ENCODE data around the gene SGMS1.
"Not testable (repeated sequence)": the region's sequence is repeated elsewhere in the genome, so short reads cannot be mapped to it uniquely, and the experiment has no call there.

Gene SGMS1

DNA sequence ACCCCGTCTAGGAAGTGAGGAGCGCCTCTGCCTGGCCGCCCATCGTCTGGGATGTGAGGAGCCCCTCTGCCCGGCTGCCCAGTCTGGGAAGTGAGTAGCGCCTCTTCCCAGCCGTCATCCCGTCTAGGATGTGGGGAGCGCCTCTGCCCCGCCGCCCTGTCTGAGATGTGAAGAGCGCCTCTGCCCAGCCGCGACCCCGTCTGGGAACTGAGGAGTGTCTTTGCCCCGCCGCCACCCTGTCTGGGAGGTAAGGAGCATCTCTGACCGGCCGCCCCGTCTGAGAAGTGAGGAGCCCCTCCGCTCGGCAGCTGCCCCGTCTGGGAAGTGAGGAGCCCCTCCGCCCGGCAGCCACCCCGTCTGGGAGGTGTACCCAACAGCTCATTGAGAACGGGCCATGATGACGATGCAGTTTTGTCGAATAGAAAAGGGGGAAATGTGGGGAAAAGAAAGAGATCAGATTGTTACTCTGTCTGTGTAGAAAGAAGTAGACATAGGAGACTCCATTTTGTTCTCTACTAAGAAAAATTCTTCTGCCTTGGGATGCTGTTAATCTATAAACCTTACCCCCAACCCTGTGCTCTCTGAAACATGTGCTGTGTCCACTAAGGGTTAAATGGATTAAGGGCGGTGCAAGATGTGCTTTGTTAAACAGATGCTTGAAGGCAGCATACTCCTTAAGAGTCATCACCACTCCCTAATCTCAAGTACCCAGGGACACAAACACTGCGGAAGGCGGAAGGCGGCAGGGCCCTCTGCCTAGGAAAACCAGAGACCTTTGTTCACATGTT lies 267.9 kb downstream of the SGMS1 start:
- DNase-seq = not testable (repeated sequence)

DNA sequence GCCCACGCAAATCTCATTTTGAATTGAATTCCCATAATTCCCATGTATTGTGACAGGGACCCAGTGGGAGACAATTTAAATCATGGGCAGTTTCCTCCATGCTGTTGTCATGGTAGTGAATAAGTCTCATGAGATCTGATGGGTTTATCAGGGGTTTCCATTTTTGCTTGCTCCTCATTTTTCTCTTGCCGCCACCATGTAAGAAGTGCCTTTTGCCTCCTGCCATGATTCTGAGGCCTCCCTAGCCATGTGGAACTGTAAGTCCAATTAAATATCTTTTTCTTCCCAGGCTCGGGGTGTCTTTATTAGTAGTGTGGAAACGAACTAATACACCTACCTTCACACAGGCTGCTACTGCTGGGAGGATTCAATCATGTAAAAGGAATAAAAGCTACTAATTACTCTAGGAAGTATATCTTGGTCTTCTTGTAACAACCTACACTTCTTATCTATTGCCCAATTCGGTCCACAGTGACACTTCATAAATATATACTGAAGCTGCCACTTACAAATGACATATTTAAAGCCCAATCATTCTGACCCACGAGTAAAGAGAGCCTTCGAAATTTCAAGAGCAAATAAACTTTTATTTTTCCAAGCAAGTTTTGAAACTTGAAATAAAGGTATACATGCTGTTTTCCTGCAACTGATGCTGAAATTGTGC lies 272.1 kb downstream of the SGMS1 start:
- DNase-seq = no peak

DNA sequence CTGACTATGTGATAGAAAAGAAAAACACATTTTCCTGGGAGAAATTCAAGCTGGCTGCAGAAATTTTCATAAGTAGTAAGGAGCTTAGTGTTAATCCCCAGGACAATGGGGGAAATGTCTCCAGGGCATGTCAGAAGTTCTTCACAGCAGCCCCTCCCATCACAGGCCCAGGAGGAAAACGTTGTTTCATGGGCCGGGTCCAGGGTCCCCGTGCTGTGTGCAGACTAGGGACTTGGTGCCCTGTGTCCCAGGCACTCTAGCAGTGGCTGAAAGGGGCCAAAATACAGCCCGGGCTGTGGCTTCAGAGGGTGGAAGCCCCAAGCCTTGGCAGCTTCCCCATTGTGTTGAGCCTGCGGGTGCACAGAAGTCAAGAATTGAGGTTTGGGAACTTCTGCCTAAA lies 273.4 kb downstream of the SGMS1 start:
- DNase-seq = no peak

DNA sequence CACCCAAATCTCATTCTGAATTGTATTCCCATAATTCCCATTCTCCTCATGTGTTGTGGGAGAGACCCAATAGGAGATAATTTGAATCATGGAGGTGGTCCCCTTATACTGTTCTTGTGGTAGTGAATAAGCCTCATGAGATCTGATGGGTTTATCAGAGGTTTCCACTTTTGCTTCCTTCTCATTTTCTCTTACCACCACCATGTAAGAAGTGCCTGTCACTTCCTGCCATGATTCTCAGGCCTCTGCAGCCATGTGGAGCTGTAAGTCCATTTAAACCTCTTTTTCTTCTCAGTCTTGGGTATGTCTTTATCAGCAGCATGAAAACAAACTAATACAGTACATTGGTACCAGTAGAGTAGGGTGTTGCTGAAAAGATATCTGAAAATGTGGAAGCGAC lies 274.2 kb downstream of the SGMS1 start:
- DNase-seq = no peak

DNA sequence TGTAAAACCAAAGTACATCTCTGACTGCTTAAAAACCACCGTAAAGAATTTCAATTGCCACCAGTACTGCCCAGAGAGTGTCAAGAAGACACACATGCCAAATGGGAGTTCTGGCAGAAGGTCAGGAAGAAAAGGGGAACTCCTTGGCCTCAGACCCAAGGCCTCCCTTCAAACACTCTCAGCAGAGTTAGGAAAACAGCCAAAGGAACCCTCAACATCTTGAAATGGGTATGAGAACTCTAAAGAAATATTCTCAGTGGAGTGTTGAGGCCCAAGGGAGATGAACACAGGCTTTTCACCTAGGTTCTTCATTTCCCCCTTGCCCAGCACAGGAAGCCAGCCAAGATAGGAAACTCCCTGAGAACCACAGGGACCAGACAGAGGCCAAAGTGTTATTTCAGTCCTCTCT lies 276.4 kb downstream of the SGMS1 start:
- no peak for DNase-seq

DNA sequence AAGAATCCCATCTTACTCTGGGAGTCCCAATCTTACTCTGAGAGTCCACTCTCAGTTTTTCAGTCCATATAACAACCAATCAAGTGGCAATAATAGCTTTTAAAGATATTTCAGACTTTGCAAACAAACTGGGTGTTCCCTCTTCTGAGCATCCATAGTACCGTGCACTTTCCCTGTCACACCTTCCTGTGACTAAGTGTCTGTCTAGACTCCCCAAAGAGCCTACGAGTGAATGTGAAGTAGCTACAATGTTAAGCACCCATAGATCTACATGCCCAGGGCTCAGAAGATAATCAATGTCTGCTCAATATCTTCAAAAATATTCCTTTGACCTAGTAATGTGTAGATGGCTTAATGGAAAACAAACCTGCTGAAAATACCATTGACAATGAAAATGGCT lies 276.8 kb downstream of the SGMS1 start:
- DNase-seq = no peak

DNA sequence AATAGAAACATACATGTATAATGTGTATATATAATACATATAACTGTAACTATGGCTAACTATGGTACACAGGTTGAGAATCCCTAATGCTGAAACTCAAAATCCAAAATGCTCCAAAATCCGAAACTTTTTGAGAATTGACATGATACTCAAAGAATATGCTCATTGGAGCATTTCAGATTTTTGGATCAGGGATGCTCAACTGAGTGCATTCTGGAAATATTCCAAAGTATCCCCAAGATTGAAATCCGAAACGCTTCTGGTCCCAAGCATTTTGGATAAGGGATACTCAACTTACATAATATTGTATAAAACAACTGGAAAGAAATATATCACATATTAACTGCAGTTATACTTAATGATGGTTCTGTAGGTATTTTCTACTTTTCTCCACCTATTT lies 278.2 kb downstream of the SGMS1 start:
- DNase-seq = no peak

DNA sequence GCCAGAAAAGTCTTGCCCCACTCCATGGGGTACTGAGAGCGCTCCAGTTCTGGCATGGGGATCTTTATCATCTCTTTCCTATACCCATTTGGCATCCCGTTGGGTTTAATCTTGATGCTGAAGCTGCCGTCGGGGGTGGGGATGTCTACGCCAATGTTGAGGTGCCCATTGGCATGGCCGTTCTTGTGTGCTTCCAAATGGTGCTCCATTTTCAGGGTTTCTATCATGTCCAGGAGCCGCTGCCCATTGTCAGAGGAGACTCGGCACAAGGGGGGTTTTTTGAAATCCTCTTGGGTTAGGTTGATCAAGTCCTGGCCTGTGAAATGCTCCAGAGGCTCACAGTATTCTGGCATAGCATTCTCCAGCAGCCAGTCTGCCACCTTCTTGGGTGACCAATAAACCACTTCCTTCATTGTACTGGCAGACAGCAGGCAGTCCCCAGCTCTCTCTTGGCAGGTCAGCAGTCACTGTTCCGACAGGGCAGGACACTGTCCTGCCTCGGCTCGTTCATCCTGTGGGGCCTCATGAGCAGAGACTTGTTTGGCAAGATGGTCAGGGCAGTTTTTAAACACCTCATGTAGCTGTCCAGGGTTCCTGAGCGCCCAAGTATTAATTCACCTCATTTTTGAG lies 279.9 kb downstream of the SGMS1 start:
- DNase-seq = no peak

DNA sequence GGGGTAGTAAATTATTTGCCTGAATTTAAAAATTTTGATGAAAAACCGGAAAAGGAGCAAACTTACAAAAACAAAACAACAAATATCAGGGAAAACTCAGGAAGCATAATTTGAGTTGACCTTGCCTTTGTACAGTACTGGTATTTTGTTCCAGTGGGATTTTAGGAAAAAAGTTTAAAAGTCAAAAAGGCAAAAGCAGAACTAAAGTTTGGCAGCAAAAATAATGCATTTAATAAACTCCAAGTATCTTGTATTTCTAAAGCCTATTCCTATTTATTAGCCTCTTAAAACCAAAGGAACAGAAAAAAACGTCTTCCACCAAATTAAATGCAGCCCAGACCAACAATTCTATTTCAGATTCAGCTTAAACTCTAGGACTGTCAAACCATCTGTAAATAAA lies 281.8 kb downstream of the SGMS1 start:
- DNase-seq = no peak

DNA sequence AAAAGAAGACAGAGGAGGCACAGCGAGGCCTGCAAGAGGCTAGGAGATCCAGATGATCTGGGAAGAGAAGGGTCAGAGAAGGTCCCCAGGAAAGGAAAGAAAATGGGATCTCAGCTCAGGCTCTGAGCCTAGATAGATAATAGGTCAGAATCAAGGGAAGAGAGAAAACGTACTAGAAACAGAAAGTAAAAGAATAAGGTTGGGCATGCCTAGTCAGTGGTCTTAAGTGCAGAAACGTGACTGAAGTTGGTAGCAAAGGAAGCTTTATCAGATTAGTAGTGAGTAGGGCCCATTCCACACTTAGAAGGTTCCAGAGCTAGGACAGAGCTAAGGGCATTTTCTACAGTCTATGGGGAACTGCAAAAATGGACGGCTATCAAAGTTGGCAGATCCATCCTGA lies 287.6 kb downstream of the SGMS1 start:
- no peak for DNase-seq

DNA sequence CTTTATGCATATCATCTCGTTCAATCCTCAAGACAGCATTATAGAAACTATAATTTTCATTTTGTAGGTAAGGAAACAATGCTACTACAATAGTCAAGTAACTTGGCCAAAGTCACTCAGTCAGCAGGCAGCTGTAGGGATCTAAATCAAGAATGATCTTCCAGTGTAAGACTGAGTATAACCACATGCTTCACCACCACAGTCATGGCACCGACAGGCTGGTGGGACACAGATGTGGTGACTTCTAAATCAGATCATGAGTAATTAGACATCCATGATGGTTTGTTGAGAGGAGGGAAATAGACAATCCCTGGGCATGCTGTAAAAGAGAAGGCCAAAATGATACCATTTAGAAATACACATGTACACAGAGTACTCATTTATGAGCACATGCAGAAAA lies 288.4 kb downstream of the SGMS1 start:
- DNase-seq = no peak

DNA sequence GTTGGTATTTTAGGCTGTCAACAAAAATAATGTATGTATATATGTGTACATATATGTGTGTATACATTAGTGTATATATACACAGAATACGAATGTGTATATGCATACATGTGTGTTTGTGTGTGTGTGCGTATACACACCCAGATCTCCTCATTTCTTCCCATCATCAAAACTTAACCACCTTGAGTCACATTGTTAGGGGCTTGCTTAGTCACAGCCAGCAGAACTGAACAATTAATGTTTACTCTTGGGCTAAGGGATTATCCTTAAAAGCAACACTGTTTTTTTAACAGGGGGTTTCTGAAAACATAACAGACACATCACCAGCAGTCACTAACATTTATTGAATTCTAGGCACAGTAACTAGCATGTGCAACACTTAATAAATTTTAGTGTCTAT lies 289.5 kb downstream of the SGMS1 start:
- no peak for DNase-seq

DNA sequence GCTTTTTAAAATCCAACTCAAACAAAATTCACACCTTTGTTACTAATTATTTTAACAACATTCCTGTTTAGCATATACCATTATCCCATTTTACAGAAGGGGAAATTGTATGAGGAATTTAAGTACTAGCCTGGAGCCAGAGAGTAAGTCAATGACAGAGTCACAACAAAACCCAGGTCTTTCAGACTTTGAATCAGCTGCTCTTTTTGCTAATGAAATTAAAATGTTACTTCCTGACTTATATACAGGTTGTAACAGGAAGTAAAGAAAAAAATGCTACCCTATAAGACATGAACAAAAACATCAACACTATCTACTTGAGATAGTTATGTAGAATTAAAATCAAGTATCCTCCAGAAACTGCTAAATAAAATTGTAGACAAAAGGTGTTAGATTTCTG lies 289.9 kb downstream of the SGMS1 start:
- no peak for DNase-seq

DNA sequence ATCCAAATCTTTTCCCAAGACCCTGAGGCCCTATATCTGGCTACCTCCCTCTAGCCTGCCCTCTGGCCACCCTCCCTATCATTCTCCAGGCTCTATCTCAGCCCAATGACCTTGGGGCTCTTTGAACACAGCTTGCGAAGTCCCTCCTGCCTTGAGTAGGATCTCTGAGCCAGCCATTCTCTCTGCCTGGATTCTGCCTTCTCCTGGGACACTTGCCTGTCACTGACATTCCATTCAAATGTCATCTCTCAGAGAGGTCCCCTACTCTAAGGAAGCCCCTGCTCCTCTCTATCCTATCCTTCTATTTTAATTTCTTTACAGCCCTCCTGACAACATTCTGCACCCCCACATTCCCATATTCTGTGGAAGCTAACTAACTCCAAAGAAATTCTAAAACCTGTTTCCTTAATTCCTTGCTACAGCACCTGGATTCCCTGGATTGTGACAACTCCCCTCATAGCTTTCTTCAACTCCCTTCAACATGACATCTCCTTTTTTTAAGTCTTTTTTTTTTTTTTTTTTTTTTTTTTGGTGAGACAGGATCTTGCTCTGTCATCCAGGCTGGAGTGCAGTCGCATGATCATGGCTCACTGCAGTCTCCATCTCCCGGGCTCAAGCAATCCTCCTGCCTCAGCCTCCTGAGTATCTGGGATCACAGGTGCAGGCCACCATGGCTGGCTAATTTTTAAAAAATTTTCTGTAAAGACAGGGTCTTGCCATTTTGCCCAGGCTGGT lies 291.5 kb downstream of the SGMS1 start:
- DNase-seq = no peak

DNA sequence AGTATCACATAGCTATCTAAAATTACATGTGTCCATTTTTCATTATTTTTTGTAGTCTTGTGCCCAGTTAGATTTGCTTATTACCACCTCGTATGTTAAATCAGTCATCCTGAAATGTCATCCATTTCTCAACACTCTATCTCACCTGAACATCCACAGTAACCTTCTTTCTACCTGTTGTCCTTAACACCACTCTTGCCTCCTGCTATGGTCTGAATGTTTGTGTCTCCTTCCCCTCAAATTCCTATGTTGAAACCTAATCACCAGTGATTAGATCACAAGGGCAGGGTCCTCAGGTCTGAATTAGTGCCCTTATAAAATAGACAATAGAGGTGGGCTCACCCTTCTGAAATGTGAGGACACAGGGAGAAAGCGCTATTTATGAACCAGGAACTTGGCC lies 292.3 kb downstream of the SGMS1 start:
- no peak for DNase-seq

DNA sequence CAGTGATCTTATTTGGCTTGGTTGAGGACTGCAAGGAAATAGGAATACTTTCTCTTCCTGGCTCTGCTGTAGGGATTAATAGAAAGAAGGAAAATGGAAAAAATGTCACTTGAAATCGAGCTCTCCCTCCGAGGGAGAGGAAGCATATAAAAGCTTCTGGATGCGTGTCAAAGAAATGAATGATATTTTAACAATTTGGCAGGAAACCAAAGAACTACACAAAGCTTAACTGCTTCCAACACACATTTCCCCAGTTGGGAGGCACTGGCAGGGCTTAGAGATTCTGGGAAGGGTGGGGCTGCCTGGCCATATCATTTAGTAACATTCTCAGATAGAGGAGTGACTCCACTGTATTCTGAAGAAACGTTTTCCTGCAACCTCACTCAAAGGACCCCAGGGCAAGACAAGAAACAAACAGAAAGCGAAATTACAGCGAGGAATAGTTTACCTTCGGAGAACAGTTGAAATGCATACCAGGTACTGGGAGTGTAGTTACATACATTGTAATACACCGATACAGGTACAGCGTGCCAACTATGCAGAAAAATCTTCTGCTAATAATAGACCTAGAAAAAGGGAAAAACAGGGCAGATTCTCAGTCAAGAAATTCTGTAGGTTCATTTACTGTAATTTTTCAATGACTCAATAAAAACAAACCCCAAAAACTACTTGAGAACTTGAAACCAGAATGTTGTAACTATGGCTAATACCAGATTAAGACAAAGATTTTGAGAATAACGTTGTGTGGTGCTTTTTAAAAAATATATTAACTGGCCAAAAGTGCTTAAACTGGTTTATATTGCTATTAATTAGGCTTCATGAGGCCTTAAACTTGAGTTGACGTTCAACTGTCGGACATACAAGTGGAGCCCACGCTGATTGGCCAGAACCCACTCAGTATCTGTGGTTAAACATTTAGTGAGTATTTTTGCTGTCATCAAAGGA lies 296.7 kb downstream of the SGMS1 start:
- DNase-seq = no peak

DNA sequence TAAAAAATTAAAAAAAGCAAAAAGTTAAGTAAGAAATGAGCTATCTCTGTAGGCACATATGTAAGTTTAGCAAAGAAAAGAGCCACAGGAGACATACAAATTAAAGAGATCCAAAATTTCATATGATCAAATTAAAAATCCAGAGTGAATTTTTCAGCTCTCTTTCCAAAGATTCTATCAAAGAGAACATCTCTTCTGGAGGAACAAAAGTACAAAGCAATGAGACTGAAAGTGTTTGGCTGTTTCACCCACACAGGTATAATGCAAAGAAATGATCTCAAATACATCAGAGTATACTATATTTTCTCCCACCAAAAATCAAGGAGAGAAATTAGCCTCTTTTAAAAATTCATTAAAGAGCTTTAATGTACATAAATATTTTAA lies 297.6 kb downstream of the SGMS1 start:
- DNase-seq = no peak

DNA sequence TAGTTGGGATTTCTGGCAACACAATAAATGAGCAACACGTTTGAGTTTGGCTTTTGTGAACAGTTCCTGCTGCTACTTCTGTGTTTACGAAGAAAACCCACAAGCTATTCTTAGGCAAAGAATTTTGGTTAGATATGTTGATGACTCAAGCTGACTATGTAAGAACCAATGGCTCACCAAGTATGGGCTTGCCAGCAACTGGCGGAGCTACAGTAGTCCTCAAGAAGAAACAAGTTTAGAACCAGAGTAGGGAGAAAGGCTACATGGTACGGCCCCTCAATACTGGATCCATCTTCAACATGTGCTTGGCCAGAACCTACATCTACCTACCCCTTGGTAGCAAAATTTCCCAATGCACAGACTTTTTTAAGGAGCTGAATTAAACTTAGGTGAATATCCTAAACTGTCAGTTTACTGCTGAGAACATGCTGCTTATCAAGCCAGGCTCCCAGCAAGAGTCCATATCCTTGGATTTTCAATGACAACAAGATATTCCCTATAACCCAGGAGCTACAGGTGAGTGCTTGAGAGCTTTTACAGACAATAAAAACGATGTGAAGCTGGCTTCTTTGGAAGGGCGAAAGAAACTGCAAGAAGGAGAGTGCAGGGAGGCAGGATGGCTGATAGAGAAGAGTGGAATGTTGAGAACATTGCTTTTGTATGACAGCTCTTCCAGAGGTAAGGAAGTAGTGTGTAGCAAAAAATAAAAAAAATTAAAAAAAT lies 298.1 kb downstream of the SGMS1 start:
- DNase-seq = no peak

DNA sequence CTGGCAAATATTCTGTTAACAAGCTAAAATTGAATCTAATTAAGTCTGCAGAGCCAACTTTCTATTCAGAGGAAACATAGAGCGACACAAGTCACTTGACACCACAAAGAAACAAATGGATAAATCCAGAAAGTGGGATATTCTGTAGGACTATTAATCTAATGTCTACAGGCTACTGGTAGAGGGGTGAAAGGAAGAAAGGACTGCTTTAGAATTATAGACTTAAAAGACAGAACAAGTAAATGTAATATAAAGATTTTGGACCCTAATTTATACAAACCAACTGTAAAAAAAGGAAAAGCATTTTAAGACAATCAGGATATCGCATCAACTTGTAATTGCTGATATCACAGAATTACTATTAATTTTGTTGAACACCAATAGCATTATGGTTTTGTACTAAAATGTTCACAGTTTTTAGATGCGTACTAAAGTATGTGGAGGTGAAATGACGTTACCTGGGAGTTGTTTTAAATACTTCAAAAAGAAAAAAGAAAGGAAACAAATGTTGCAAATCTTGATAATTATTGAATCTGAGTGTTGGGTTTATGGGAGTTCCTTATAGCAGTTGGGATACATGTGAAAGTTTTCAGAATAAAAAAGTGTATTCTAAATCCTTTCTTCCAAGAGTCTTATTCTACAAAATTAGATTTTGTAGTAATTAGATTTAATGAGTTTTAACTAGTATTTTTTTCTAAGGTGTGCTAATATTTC lies 298.9 kb downstream of the SGMS1 start:
- DNase-seq = no peak

DNA sequence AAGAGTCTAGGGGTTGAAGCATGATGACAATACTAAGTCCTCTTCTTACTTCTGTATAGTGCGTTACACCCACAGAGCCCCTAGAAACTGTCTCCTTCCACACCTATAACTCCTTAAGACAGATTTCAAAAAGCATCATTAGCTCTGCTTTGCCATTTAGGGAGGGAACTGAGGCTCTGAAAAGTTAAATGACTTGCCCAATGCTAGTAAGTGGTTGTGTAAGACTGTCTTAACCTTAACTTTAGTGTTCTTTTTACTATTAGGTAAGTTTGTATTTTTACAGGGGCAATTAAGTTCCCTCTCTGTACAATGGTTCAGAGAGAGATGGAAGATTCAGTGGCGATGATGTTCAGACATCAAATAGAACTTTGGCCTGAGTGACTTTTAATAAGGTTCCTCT lies 299.7 kb downstream of the SGMS1 start:
- no peak for DNase-seq

DNA sequence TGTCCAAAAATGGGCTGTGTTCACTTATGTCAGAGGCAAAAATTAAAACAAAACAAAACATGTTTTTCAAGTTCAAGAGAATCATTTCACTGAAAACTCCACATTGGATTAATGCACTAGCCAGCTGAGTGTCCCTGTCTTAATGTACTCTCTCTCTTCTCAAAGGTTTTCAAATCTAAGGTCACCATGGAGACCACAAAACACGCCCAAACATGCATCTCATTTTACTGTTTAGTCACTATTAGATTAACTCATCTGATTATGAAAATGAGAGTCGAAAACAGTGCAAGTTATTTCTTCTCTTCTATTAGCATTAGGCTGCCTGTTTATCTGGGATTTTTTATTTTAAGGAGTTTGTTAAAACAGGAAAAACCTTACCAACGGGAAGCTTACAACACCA lies 301.7 kb downstream of the SGMS1 start:
- DNase-seq = no peak
